Measurements from ENCODE around the gene PTBP3. TPM values are rescaled to one million over a fixed set of nuclear protein-coding genes. Genes with fewer than 3 reads are reported as not detected.

The PTBP3 gene
- total and polyA plus RNA-seq, 2 donors (not counting 1 experiment from before 2014, with no cell fraction given), result 16.7 to 28.7 TPM

DNA sequence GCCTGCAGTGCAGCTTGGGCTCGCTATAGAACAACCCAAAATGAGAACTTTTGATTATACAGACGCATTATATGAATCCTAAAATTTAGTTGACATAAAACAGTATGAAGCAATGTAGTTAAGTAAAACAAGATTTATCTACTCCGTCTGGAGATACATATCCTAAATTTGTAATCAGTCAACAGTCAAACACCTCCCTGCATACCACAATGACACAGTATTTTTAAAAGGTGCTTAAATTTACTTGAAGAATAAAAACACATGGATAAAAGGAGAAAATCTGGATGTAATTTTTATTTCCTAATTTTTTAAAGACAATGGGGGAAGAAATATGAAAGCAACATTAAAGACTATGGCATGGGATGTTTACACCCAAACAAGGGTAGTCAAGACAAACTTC is 70.8 kb downstream of the PTBP3 start:
- Histone ChIP-seq H3K27me3 (ENCODE audit: control insufficient read depth, insufficient read depth, low read length) (no peaks in the 10 kb centered on the region), H2AFZ (ENCODE audit: low read length) (no peak overlapping the region), H3K4me3 (replicated peaks in 1 of 4; ENCODE audit: control extremely low read depth in 1 of 4, insufficient read depth in 1 of 4, low read depth in 3 of 4, low read length in 4 of 4) (no peak overlapping the region), H3K4me2 (ENCODE audit: extremely low read depth, insufficient read depth, low read length) (no peak overlapping the region), H3K36me3 (ENCODE audit: control insufficient read depth, insufficient read depth, low read length) (peaks cover 1% of the 10 kb centered on the region), H3K27ac (ENCODE audit: insufficient read depth, low read length) (no peak overlapping the region), H3K9ac (ENCODE audit: insufficient read depth, low read length) (no peak overlapping the region), H3K4me1 (ENCODE audit: control insufficient read depth, extremely low read depth, insufficient read depth, low read length) (no peaks in the 10 kb centered on the region), H3K9me3 (ENCODE audit: control insufficient read depth, insufficient read depth, low read depth, low read length) (no peaks in the 10 kb centered on the region), H4K20me1 (ENCODE audit: control insufficient read depth, extremely low read depth, insufficient read depth, low read length) (no peaks in the 10 kb centered on the region), H3K79me2 (ENCODE audit: control insufficient read depth, insufficient read depth, low read length) (no peaks in the 10 kb centered on the region)
- no peak for DNase-seq (ENCODE audit: low read depth in 2 of 2)
- TF ChIP-seq EZH2 (IDR thresholded peaks at IDR 0.05; ENCODE audit: low read length, missing control alignments), result no peak
- TF ChIP-seq CTCF (conservative IDR thresholded peaks at IDR 0.05 in 1 of 2, IDR thresholded peaks at IDR 0.05 in 1 of 2; ENCODE audit: low read depth in 1 of 2, low read length in 2 of 2), result no peak

- no peak overlapping the region for H3K4me3 ChIP-seq (replicated peaks in 1 of 4; ENCODE audit: control extremely low read depth in 1 of 4, insufficient read depth in 1 of 4, low read depth in 3 of 4, low read length in 4 of 4)
- no peak overlapping the region for H3K9ac ChIP-seq (ENCODE audit: insufficient read depth, low read length)
- no peak overlapping the region for H3K27ac ChIP-seq (ENCODE audit: insufficient read depth, low read length)
- no peak overlapping the region for H2AFZ ChIP-seq (ENCODE audit: low read length)
- no peak overlapping the region for H3K4me2 ChIP-seq (ENCODE audit: extremely low read depth, insufficient read depth, low read length)
- no peaks in the 10 kb centered on the region for H3K79me2 ChIP-seq (ENCODE audit: control insufficient read depth, insufficient read depth, low read length)
- H3K36me3 ChIP-seq (ENCODE audit: control insufficient read depth, insufficient read depth, low read length), result peaks cover 1% of the 10 kb centered on the region
- H4K20me1 ChIP-seq (ENCODE audit: control insufficient read depth, extremely low read depth, insufficient read depth, low read length), result no peaks in the 10 kb centered on the region
- no peak for DNase-seq (ENCODE audit: low read depth in 2 of 2)
- H3K4me1 ChIP-seq (ENCODE audit: control insufficient read depth, extremely low read depth, insufficient read depth, low read length), result no peaks in the 10 kb centered on the region
- TF ChIP-seq EZH2 (IDR thresholded peaks at IDR 0.05; ENCODE audit: low read length, missing control alignments), result no peak
- no peak for TF ChIP-seq CTCF (conservative IDR thresholded peaks at IDR 0.05 in 1 of 2, IDR thresholded peaks at IDR 0.05 in 1 of 2; ENCODE audit: low read depth in 1 of 2, low read length in 2 of 2)
- H3K9me3 ChIP-seq (ENCODE audit: control insufficient read depth, insufficient read depth, low read depth, low read length), result no peaks in the 10 kb centered on the region
- no peaks in the 10 kb centered on the region for H3K27me3 ChIP-seq (ENCODE audit: control insufficient read depth, insufficient read depth, low read length)
These were observed 72.3 kb downstream of the PTBP3 start for GRCh38 chr9:112261133-112261532.

- H3K4me1 ChIP-seq (ENCODE audit: control insufficient read depth, extremely low read depth, insufficient read depth, low read length), result no peaks in the 10 kb centered on the region
- no peaks in the 10 kb centered on the region for H3K27me3 ChIP-seq (ENCODE audit: control insufficient read depth, insufficient read depth, low read length)
- H3K4me3 ChIP-seq (replicated peaks in 1 of 4; ENCODE audit: control extremely low read depth in 1 of 4, insufficient read depth in 1 of 4, low read depth in 3 of 4, low read length in 4 of 4), result no peak overlapping the region
- no peaks in the 10 kb centered on the region for H4K20me1 ChIP-seq (ENCODE audit: control insufficient read depth, extremely low read depth, insufficient read depth, low read length)
- no peaks in the 10 kb centered on the region for H3K36me3 ChIP-seq (ENCODE audit: control insufficient read depth, insufficient read depth, low read length)
- no peaks in the 10 kb centered on the region for H3K79me2 ChIP-seq (ENCODE audit: control insufficient read depth, insufficient read depth, low read length)
- no peak for TF ChIP-seq EZH2 (IDR thresholded peaks at IDR 0.05; ENCODE audit: low read length, missing control alignments)
- no peak for TF ChIP-seq CTCF (conservative IDR thresholded peaks at IDR 0.05 in 1 of 2, IDR thresholded peaks at IDR 0.05 in 1 of 2; ENCODE audit: low read depth in 1 of 2, low read length in 2 of 2)
- H2AFZ ChIP-seq (ENCODE audit: low read length), result no peak overlapping the region
- no peak overlapping the region for H3K27ac ChIP-seq (ENCODE audit: insufficient read depth, low read length)
- no peaks in the 10 kb centered on the region for H3K9me3 ChIP-seq (ENCODE audit: control insufficient read depth, insufficient read depth, low read depth, low read length)
- peak in 1 of 2 donors; percentile 36 for DNase-seq (ENCODE audit: low read depth in 2 of 2)
- no peak overlapping the region for H3K9ac ChIP-seq (ENCODE audit: insufficient read depth, low read length)
- no peak overlapping the region for H3K4me2 ChIP-seq (ENCODE audit: extremely low read depth, insufficient read depth, low read length)
These were observed 75.3 kb downstream of the PTBP3 start for GRCh38 chr9:112258106-112258505.

Measured in fibroblast of lung (primary cell).